ENCODE data around the gene CACHD1. TPM values are rescaled to one million over a fixed set of nuclear protein-coding genes. Genes with fewer than 3 reads are reported as not detected.

The CACHD1 gene
- total and polyA plus RNA-seq, 7 donors = 1.1 to 5.8 (median 2.1) TPM

DNA sequence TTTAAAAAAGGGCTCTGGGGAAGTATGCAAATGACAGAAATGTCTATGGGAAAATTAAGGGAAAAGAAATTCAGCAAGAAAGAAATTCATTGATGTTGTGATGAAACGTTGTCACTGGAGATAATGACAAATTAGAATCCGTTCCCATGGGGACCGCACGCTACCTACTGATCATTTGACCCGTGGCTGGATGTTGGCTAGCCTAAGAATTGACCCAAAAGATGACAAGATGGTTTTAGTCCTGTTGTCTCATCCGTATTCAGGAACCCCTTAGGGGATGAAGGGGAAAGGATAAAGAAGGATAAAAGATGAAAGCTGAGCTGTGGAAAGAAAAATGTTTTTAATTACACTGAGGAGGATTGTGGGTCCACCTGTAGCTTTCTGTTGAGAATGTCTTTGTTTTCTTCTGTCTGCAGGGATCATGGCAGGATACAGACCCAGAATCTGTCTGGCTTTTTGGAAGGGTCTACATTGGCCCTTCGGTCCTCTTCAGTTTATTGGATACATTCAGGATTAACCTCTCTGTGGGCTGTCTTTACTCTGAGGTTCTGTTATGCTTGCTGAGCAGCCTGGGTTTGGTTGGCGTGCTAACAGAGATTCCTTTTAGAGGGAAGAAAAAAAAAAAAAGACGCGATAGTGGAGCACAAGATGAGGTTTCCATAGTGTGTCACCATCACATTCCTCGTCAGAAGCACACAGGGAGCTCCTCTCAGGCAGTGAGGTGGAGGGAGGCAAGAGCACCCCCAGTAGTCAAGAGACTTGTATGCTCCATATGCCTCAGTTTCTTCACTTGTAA, 106.2 kb downstream of the CACHD1 start:
- intact Hi-C loops (cut with DNase I) = no loop called here
- H3K4me3 ChIP-seq = no peak overlapping the region
- DNase-seq = no peak
- no peak overlapping the region for H3K27ac ChIP-seq
- no peaks in the 10 kb centered on the region for H3K9me3 ChIP-seq
- 85 to 89% (median 85%) methylated on average over 11 of the region's 11 CpGs for WGBS, 3 donors
- H3K27me3 ChIP-seq (ENCODE audit: insufficient read depth in 3 of 3, low read length in 2 of 3) = no peaks in the 10 kb centered on the region
- no peaks in the 10 kb centered on the region for H3K36me3 ChIP-seq (ENCODE audit: insufficient read depth in 1 of 2, low read depth in 1 of 2)
- no peak for ATAC-seq
- peaks cover 10% of the 10 kb centered on the region for H3K4me1 ChIP-seq
- no peak for TF ChIP-seq CTCF (IDR thresholded peaks at IDR 0.05)

DNA sequence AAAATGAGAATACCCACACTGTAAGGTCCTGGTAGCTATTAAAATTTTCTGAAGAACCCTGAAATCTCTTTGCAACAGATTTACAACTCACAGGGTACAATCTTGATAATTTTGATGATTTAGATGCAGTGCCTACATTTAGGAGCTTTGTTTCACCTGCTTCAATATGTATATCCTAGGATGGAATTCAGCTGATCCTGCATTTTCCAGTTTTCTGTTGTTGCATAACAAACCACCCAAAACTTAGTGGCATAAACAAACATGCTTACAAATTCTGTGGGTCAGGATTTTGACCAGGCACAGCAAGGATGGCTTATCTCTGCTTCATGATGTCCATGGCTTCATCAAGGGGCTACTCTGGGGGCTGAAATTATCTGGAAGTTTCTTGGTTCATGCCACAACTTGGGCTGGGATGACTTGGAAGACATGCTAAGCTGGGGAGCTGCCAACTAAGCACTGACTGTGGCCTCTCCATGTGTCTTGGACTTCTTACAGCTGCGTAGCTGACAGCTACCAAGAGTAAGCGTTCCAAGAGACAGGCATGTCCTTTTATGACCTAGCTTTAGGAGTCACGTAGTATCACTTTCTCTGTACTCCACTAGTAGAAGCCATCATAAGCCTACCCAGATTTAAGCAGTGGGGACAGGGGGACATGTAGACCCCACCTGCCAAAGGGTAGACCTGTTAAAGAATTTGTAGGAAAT, 108.5 kb downstream of the CACHD1 start:
- Histone ChIP-seq H3K4me1 (no peaks in the 10 kb centered on the region), H3K27ac (no peak overlapping the region), H3K27me3 (ENCODE audit: insufficient read depth in 3 of 3, low read length in 2 of 3) (no peaks in the 10 kb centered on the region), H3K4me3 (no peak overlapping the region), H3K9me3 (no peaks in the 10 kb centered on the region), H3K36me3 (ENCODE audit: insufficient read depth in 1 of 2, low read depth in 1 of 2) (no peaks in the 10 kb centered on the region)
- WGBS, 3 donors = 27 to 46% (median 32%) methylated on average over 3 of the region's 3 CpGs
- no peak for TF ChIP-seq CTCF (IDR thresholded peaks at IDR 0.05)
- intact Hi-C loops (cut with DNase I) = no loop called here
- ATAC-seq (peak; percentile 60 to 81 (median 72)), DNase-seq (no peak)

DNA sequence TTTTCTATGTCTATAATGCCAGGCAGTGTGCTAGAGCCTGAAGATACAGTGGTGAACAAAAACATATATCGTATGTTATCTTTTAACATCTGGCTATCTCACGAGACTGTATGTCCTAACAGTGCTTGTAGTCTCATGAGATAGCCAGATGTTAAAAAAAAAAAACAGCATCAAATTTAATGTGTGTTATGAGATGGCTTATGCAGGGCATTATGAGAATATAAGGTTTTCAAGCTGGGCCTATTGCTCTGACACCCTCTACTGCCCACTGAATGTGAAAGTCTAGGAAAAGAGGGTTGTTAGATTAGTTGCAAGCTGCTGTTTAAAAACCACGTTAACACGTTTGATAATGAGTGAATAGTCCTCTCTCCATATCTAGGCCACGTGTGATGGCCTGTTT, 109.8 kb downstream of the CACHD1 start:
- H3K9me3 ChIP-seq = no peaks in the 10 kb centered on the region
- intact Hi-C loops (cut with DNase I) = no loop called here
- H3K27me3 ChIP-seq (ENCODE audit: insufficient read depth in 3 of 3, low read length in 2 of 3) = no peaks in the 10 kb centered on the region
- ATAC-seq (no peak), DNase-seq (no peak)
- no peak for TF ChIP-seq CTCF (IDR thresholded peaks at IDR 0.05)
- H3K36me3 ChIP-seq (ENCODE audit: insufficient read depth in 1 of 2, low read depth in 1 of 2) = no peaks in the 10 kb centered on the region
- H3K27ac ChIP-seq = no peak overlapping the region
- no peaks in the 10 kb centered on the region for H3K4me1 ChIP-seq
- 84 to 88% (median 85%) methylated on average over 5 of the region's 5 CpGs for WGBS, 3 donors
- no peak overlapping the region for H3K4me3 ChIP-seq

DNA sequence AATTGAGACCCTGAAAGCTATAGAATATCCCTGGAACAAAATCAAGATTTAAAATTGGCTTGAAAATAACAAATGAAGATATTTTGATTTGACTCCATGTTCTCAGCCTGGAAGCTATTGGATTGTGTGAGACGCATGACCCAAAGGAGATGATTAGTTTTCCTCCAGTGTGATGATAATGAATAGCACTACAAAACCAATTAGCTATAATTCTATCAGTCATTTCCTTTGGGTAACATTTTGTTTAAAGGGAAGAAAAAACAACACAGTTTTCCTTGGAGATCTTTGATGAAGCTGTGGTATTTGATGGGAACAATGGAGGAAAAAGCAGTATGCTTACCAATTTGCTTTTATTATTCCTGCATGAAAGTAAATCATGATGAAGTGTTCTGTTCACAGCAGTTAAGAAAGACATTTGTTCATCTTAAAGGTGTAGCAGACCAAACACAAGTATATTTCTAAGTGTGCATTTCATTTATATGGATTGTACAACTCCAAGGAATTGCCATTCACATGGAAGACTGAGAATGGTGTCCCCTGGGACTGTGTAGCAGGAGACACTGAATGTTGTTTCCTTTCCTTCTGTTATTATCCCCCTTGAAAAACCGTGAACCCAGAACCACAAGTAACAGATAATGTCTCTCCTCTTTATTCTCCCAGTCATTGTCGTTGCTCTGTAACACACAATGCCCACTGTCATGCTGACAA, 111.4 kb downstream of the CACHD1 start:
- intact Hi-C loops (cut with DNase I) = no loop called here
- ATAC-seq (no peak), DNase-seq (no peak)
- WGBS, 3 donors = 66 to 72% (median 68%) methylated on average over 3 of the region's 3 CpGs
- no peak overlapping the region for H3K27ac ChIP-seq
- no peaks in the 10 kb centered on the region for H3K27me3 ChIP-seq (ENCODE audit: insufficient read depth in 3 of 3, low read length in 2 of 3)
- no peaks in the 10 kb centered on the region for H3K36me3 ChIP-seq (ENCODE audit: insufficient read depth in 1 of 2, low read depth in 1 of 2)
- no peaks in the 10 kb centered on the region for H3K9me3 ChIP-seq
- H3K4me3 ChIP-seq = no peak overlapping the region
- H3K4me1 ChIP-seq = no peaks in the 10 kb centered on the region
- no peak for TF ChIP-seq CTCF (IDR thresholded peaks at IDR 0.05)
